ENCODE data around the gene CYP2A6.

GRCh38 chr19:40797166-40797962, 52.9 kb downstream of the CYP2A6 start:
- TF ChIP-seq CTCF (IDR thresholded peaks at IDR 0.05) = no peak
- TF ChIP-seq EZH2 (IDR thresholded peaks at IDR 0.05) = no peak
- TF ChIP-seq EZH2phosphoT487 (IDR thresholded peaks at IDR 0.05) = no peak
